Psoas muscle (tissue), 8 donors: Measurements from ENCODE around the gene CARMIL3. TPM values are rescaled to one million over a fixed set of nuclear protein-coding genes. Genes with fewer than 3 reads are reported as not detected.

ENCODE experiments used
- ATAC-seq, 4 donors: fragments of 200-7000 bp; cut with Tn5 transposase; one replicate each; pipeline ENCODE4 v1.9.1; 2020; ENCODE audit warnings: moderate library complexity in 3 of 4, mild to moderate bottlenecking in 2 of 4
- DNase-seq, 2 donors: peaks; one replicate each; pipeline ENCODE4 v3.0.0-alpha.2; 2020
- H3K27ac ChIP-seq: fragments of 200-600 bp; one replicate; pipeline ENCODE4 v1.8.0; 2022
- H3K27me3 ChIP-seq, 3 donors: fragments of 200-600 bp in 1 of 3; one replicate each; pipeline versions ENCODE4 v1.6.1 to v1.8.0; 2013 to 2022; ENCODE audit warnings: low read length in 2 of 3, mild to moderate bottlenecking in 2 of 3, moderate library complexity in 1 of 3; ENCODE audit not compliant: insufficient read depth in 3 of 3
- H3K36me3 ChIP-seq, 2 donors: fragments of 200-600 bp in 1 of 2; one replicate each; pipeline versions ENCODE4 v1.6.1 to v1.8.0; 2013 to 2022; ENCODE audit warnings: low read depth in 1 of 2, mild to moderate bottlenecking in 1 of 2, moderate library complexity in 1 of 2; ENCODE audit not compliant: insufficient read depth in 1 of 2
- H3K4me1 ChIP-seq: fragments of 200-600 bp; one replicate; pipeline ENCODE4 v1.8.0; 2022
- H3K4me3 ChIP-seq: fragments of 200-600 bp; one replicate; pipeline ENCODE4 v1.8.0; 2022; ENCODE audit warnings: mild to moderate bottlenecking
- H3K9me3 ChIP-seq: fragments of 200-600 bp; one replicate; pipeline ENCODE4 v1.8.0; 2022
- WGBS, 3 donors: extraction: QIAGEN DNeasy Blood & Tissue Kit; methylation state at CpG; one replicate each; pipeline versions ENCODE4 v1.1.6 to v1.1.7; 2013; 5-methylcytosine and 5-hydroxymethylcytosine counted together
- intact Hi-C, 2 donors: fragments of 100-400 bp; cut with DNase I; formaldehyde crosslinking; loops; one replicate each; pipeline versions ENCODE4 v1.11.0 to v1.14.2; 2022
- polyA plus RNA-seq, 3 donors: library from polyadenylated mRNA; stranded (reverse); fragments of 200-250 nt; gene quantifications; one replicate each; pipeline ENCODE4 v1.2.3, GENCODE V29; 2013
- total RNA-seq, 4 donors: library from RNA; stranded (reverse); fragmentation: NEBNext Ultra II Directional in 2 of 4; extraction: Animal tissue kit (Norgen Biotek cat#: 25700) in 2 of 4; gene quantifications; one replicate each; pipeline versions ENCODE4 v1.2.1 to v1.2.4, GENCODE V29; 2021 to 2023
- TF ChIP-seq, protein P1 (sequence below): fragments of 200-600 bp; IDR thresholded peaks from one replicate; pipeline ENCODE4 v1.8.0; 2022; ENCODE audit warnings: antibody characterized with exemption
- donor health status: healthy with polysubstance abuse.
- donor health status: DM: no; HTN: no; CAD: no; lungs with moderate emphysema.
- donor health status: Bipolar disorder and iron deficiency.
- donor health status: healthy.
- donor health status: DM: yes; HTN: yes; CAD: no.
- donor health status: DM: no; HTN: no; CAD: no.
- donor health status: DM: no; HTN: no; CAD: no.
- donor health status: DM: yes; HTN: yes; CAD: no.

Gene CARMIL3
- total and polyA plus RNA-seq, 7 donors = 0.04 to 0.19 (median 0.08) TPM; not detected in 2

- Histone ChIP-seq H3K4me1 (no peaks in the 10 kb centered on the region), H3K27me3 (peaks cover 0 to 6% (median 4%) of the 10 kb centered on the region in 3 donors), H3K9me3 (no peaks in the 10 kb centered on the region), H3K4me3 (no peak overlapping the region), H3K27ac (no peak overlapping the region), H3K36me3 (no peaks in the 10 kb centered on the region)
- DNase-seq (no peak), ATAC-seq (no peak)
- TF ChIP-seq, protein P1, sequence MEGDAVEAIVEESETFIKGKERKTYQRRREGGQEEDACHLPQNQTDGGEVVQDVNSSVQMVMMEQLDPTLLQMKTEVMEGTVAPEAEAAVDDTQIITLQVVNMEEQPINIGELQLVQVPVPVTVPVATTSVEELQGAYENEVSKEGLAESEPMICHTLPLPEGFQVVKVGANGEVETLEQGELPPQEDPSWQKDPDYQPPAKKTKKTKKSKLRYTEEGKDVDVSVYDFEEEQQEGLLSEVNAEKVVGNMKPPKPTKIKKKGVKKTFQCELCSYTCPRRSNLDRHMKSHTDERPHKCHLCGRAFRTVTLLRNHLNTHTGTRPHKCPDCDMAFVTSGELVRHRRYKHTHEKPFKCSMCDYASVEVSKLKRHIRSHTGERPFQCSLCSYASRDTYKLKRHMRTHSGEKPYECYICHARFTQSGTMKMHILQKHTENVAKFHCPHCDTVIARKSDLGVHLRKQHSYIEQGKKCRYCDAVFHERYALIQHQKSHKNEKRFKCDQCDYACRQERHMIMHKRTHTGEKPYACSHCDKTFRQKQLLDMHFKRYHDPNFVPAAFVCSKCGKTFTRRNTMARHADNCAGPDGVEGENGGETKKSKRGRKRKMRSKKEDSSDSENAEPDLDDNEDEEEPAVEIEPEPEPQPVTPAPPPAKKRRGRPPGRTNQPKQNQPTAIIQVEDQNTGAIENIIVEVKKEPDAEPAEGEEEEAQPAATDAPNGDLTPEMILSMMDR = no peak
- intact Hi-C loops = no loop called here
- WGBS, 3 donors = 80 to 86% (median 81%) methylated on average over 10 of the region's 10 CpGs
Observed at GRCh38 chr14:24068711-24069410, 17.1 kb downstream of the CARMIL3 start.

- Histone ChIP-seq H3K9me3 (no peaks in the 10 kb centered on the region), H3K4me1 (no peaks in the 10 kb centered on the region), H3K36me3 (no peaks in the 10 kb centered on the region), H3K27me3 (peaks cover 0 to 6% (median 4%) of the 10 kb centered on the region in 3 donors), H3K4me3 (no peak overlapping the region), H3K27ac (no peak overlapping the region)
- DNase-seq (no peak), ATAC-seq (no peak)
- TF ChIP-seq, protein P1 = no peak
- 68 to 78% (median 74%) methylated on average over 6 of the region's 6 CpGs for WGBS, 3 donors
- intact Hi-C loops = no loop called here
Observed at GRCh38 chr14:24069411-24069735, 17.6 kb downstream of the CARMIL3 start.

GRCh38 chr14:24070285-24071143 lies 18.7 kb downstream of the CARMIL3 start:
- H3K9me3 ChIP-seq = no peaks in the 10 kb centered on the region
- no peaks in the 10 kb centered on the region for H3K4me1 ChIP-seq
- H3K27ac ChIP-seq = no peak overlapping the region
- TF ChIP-seq, protein P1 = no peak
- no peak for DNase-seq
- ATAC-seq = no peak
- 74 to 77% (median 74%) methylated on average over 10 of the region's 10 CpGs for WGBS, 3 donors
- no peaks in the 10 kb centered on the region for H3K36me3 ChIP-seq
- H3K27me3 ChIP-seq = peaks cover 0 to 6% (median 4%) of the 10 kb centered on the region in 3 donors
- intact Hi-C loops = no loop called here
- H3K4me3 ChIP-seq = no peak overlapping the region

- ATAC-seq (no peak), DNase-seq (no peak)
- Histone ChIP-seq H3K4me3 (no peak within 1 kb of the TSS), H3K9me3 (no peaks in the 10 kb centered on the region), H3K36me3 (no peaks in the 10 kb centered on the region), H3K27ac (no peak within 1 kb of the TSS), H3K4me1 (no peaks in the 10 kb centered on the region), H3K27me3 (peaks cover 0 to 6% (median 4%) of the 10 kb centered on the region in 3 donors)
- intact Hi-C loops = no loop called here
- TF ChIP-seq, protein P1 = no peak
- WGBS, 3 donors = 42 to 52% (median 47%) methylated on average over 15 to 19 of the region's 19 CpGs
Observed at GRCh38 chr14:24071144-24071697, 19.4 kb downstream of the CARMIL3 start, which contains the start of gene CPNE6. Gene CPNE6, plus strand, starts transcription at chr14:24071562. Its CDS starts 1,375 bp downstream, at chr14:24072937.
